ENCODE data around the gene ARHGEF3. TPM values are rescaled to one million over a fixed set of nuclear protein-coding genes. Genes with fewer than 3 reads are reported as not detected.
"Not testable (repeated sequence)": the region's sequence is repeated elsewhere in the genome, so short reads cannot be mapped to it uniquely, and the experiment has no call there.

ARHGEF3 gene
- total RNA-seq, 1 donor from 2014 or later: 72.2 TPM

DNA sequence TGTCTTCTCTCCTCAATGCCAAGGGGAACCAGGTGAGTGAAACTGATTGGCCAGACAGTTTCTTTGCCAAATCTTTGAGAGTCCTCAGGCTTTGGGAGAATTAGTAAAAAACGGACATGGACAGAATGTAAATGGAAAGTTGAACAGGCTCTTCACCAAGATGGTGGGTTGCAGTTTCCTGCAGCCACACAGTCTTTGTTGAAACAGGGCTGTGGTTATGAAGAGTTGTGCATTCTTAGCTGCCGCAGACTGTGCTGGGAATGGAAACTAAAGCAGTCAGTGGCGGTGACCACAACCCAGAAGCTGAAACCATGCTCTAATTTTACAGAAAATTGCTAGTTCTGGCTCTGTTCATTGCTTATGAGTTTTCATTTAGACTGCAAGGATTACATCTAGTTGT is 76.6 kb downstream of the ARHGEF3 start:
- DNase-seq (ENCODE audit: low spot score, unreplicated experiment): no peak
- TF ChIP-seq, protein P1, sequence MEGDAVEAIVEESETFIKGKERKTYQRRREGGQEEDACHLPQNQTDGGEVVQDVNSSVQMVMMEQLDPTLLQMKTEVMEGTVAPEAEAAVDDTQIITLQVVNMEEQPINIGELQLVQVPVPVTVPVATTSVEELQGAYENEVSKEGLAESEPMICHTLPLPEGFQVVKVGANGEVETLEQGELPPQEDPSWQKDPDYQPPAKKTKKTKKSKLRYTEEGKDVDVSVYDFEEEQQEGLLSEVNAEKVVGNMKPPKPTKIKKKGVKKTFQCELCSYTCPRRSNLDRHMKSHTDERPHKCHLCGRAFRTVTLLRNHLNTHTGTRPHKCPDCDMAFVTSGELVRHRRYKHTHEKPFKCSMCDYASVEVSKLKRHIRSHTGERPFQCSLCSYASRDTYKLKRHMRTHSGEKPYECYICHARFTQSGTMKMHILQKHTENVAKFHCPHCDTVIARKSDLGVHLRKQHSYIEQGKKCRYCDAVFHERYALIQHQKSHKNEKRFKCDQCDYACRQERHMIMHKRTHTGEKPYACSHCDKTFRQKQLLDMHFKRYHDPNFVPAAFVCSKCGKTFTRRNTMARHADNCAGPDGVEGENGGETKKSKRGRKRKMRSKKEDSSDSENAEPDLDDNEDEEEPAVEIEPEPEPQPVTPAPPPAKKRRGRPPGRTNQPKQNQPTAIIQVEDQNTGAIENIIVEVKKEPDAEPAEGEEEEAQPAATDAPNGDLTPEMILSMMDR (IDR thresholded peaks at IDR 0.05; ENCODE audit: unreplicated experiment): no peak
- peaks cover 5% of the 10 kb centered on the region for H3K9me3 Mint-ChIP-seq (ENCODE audit: low read depth)
- H3K4me3 Mint-ChIP-seq (ENCODE audit: low read depth): no peak overlapping the region
- peaks cover 55% of the 10 kb centered on the region for H3K36me3 Mint-ChIP-seq (ENCODE audit: insufficient read depth)
- H3K27me3 Mint-ChIP-seq: no peaks in the 10 kb centered on the region
- no peak overlapping the region for H3K27ac Mint-ChIP-seq
- H3K4me1 Mint-ChIP-seq (ENCODE audit: low read depth): peaks cover 22% of the 10 kb centered on the region

DNA sequence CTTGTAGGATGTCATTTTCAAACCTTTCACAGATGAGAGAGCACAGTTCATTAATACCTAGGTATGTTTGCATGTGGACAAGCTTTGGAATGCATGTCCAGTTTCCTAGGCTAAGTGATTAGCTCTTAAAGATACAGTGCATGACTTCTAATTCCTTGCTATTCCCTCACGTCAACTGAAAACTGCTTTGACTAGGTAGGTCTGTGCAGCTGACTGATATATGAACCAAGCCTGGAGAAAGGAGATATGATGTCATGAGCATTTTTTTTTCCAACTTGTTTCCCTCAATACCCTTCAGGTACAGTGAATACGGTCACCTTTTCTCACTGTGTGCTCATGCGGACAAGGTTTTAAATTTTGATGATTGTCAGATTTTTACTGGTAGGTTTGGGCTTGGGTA is 77.1 kb downstream of the ARHGEF3 start:
- H3K4me3 Mint-ChIP-seq (ENCODE audit: low read depth): no peak overlapping the region
- peaks cover 22% of the 10 kb centered on the region for H3K4me1 Mint-ChIP-seq (ENCODE audit: low read depth)
- H3K27me3 Mint-ChIP-seq: no peaks in the 10 kb centered on the region
- DNase-seq (ENCODE audit: low spot score, unreplicated experiment): no peak
- H3K27ac Mint-ChIP-seq: peak overlapping the region; percentile 71
- TF ChIP-seq, protein P1 (IDR thresholded peaks at IDR 0.05; ENCODE audit: unreplicated experiment): no peak
- peaks cover 57% of the 10 kb centered on the region for H3K36me3 Mint-ChIP-seq (ENCODE audit: insufficient read depth)
- H3K9me3 Mint-ChIP-seq (ENCODE audit: low read depth): peaks cover 10% of the 10 kb centered on the region

DNA sequence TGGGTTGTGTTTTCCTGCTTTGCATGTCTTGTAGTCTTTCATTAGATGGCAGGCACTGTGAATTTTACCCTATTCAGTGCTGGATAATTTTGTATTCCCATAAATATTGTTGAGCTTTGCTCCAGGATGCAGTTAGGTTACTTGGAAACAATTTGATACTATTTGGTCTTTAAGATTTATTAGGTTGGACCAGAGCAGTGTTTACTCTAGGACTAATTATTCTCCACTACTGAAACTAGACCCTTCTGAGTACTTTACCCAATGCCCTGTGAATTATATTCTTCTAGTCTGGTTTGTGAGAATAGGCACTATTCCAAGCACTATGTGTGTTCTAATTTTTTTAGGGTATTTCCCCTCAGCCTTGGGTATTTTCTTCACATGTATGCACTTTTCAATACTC is 80.9 kb downstream of the ARHGEF3 start:
- no peak for DNase-seq (ENCODE audit: low spot score, unreplicated experiment)
- TF ChIP-seq, protein P1 (IDR thresholded peaks at IDR 0.05; ENCODE audit: unreplicated experiment): no peak
- H3K27me3 Mint-ChIP-seq: no peaks in the 10 kb centered on the region
- peaks cover 22% of the 10 kb centered on the region for H3K4me1 Mint-ChIP-seq (ENCODE audit: low read depth)
- peak overlapping the region; percentile 90 for H3K27ac Mint-ChIP-seq
- H3K36me3 Mint-ChIP-seq (ENCODE audit: insufficient read depth): peaks cover 41% of the 10 kb centered on the region
- H3K4me3 Mint-ChIP-seq (ENCODE audit: low read depth): no peak overlapping the region
- H3K9me3 Mint-ChIP-seq (ENCODE audit: low read depth): peaks cover 21% of the 10 kb centered on the region

DNA sequence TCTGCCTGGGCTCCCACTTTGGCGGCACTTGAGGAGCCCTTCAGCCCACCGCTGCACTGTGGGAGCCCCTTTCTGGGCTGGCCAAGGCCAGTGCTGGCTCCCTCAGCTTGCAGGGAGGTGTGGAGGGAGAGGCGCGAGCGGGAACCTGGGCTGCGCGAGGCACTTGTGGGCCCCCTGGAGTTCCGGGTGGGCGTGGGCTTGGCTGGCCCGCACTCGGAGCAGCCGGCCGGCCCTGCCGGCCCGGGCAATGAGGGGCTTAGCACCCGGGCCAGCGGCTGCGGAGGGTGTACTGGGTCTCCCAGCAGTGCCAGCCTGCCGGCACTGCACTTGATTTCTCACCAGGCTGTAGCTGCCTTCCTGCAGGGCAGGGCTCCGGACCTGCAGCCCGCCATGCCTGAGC is 82.9 kb downstream of the ARHGEF3 start:
- DNase-seq (ENCODE audit: low spot score, unreplicated experiment); H3K4me3 Mint-ChIP-seq (ENCODE audit: low read depth); H3K27me3 Mint-ChIP-seq; H3K27ac Mint-ChIP-seq: not testable (repeated sequence)
- Mint-ChIP-seq H3K36me3 (ENCODE audit: insufficient read depth) (peaks cover 35% of the 10 kb centered on the region), H3K4me1 (ENCODE audit: low read depth) (peaks cover 13% of the 10 kb centered on the region), H3K9me3 (ENCODE audit: low read depth) (peaks cover 29% of the 10 kb centered on the region)

DNA sequence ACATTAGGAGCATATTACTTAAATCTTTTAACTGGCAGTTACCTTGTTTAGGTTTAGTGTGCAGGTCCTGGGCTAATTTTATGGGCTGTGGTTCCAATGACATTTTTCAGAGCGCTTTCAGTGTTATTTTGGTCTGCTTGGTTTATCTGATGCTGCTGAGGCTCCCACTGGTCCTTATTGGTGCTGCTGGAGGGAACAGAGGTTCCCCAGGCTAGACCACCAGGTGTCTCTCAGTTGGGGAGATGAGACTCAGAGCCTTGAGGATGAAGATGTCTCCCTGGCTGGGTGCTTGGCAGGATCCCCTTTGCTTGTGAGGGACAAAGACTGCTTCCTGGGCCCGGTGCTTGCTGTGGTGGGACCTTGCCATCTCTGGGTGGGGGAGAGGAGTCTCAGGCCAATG is 90.4 kb downstream of the ARHGEF3 start:
- TF ChIP-seq, protein P1 (IDR thresholded peaks at IDR 0.05; ENCODE audit: unreplicated experiment): no peak
- no peaks in the 10 kb centered on the region for H3K27me3 Mint-ChIP-seq

DNA sequence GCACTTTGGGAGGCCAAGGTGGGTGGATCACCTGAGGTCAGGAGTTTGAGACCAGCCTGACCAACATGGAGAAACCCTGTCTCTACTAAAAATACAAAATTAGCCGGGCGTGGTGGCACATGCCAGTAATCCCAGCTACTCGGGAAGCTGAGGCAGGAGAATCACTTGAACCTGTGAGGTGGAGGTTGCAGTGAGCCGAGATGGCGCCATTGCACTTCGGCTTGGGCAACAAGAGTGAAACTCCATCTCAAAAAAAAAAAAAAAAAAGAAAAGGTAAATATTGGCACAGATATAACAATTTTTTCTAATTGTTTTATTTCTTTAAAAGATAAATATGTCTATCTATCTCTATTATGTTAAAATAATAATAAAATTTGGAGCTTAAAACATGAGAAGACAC is 94.3 kb downstream of the ARHGEF3 start:
- H3K4me3 Mint-ChIP-seq (ENCODE audit: low read depth); DNase-seq (ENCODE audit: low spot score, unreplicated experiment); H3K36me3 Mint-ChIP-seq (ENCODE audit: insufficient read depth); H3K27me3 Mint-ChIP-seq; H3K27ac Mint-ChIP-seq; H3K9me3 Mint-ChIP-seq (ENCODE audit: low read depth); H3K4me1 Mint-ChIP-seq (ENCODE audit: low read depth): not testable (repeated sequence)

More for the DNA sequence above, 90.4 kb downstream of the ARHGEF3 start:
- peaks cover 4% of the 10 kb centered on the region for H3K36me3 Mint-ChIP-seq (ENCODE audit: insufficient read depth)
- H3K9me3 Mint-ChIP-seq (ENCODE audit: low read depth): peaks cover 10% of the 10 kb centered on the region
- H3K4me1 Mint-ChIP-seq (ENCODE audit: low read depth): no peaks in the 10 kb centered on the region
- no peak overlapping the region for H3K4me3 Mint-ChIP-seq (ENCODE audit: low read depth)
- H3K27ac Mint-ChIP-seq: no peak overlapping the region
- DNase-seq (ENCODE audit: low spot score, unreplicated experiment): no peak
